T-helper 2 cell treated with Interferon-gamma antibody and Interleukin-4, amounts not matched to agents 5 μg/mL and 100 μg/mL, for 36 hours (primary cell): Measurements from ENCODE around the gene CAPN10.

Experiments used
- DNase-seq: peaks from one replicate; pipeline ENCODE4 v3.0.0; 2021; ENCODE audit warnings: low spot score
- H3K27ac Mint-ChIP-seq: one replicate; pipeline ENCODE4 v1.8.0; 2021; ENCODE audit warnings: mild to moderate bottlenecking, mixed read lengths
- H3K27me3 Mint-ChIP-seq: one replicate; pipeline ENCODE4 v1.8.0; 2021; ENCODE audit warnings: low read depth, mixed read lengths
- H3K36me3 Mint-ChIP-seq: one replicate; pipeline ENCODE4 v1.8.0; 2021; ENCODE audit warnings: low read depth, mixed read lengths
- H3K4me1 Mint-ChIP-seq: one replicate; pipeline ENCODE4 v1.8.0; 2021; ENCODE audit warnings: low read depth, mixed read lengths
- H3K4me3 Mint-ChIP-seq: one replicate; pipeline ENCODE4 v1.8.0; 2022; ENCODE audit warnings: mild to moderate bottlenecking, moderate library complexity, mixed read lengths
- H3K9me3 Mint-ChIP-seq: one replicate; pipeline ENCODE4 v1.8.0; 2021; ENCODE audit warnings: mixed read lengths

Gene CAPN10

GRCh38 chr2:240585101-240585500, 1.4 kb upstream of the CAPN10 start:
- no peak for DNase-seq
- no peaks in the 10 kb centered on the region for H3K9me3 Mint-ChIP-seq
- H3K27ac Mint-ChIP-seq: peak overlapping the region; percentile 12
- no peaks in the 10 kb centered on the region for H3K27me3 Mint-ChIP-seq
- peaks cover 31% of the 10 kb centered on the region for H3K36me3 Mint-ChIP-seq
- H3K4me3 Mint-ChIP-seq: peak overlapping the region; percentile 95
- peaks cover 42% of the 10 kb centered on the region for H3K4me1 Mint-ChIP-seq

- Mint-ChIP-seq H3K27ac (peak overlapping the region; percentile 87), H3K4me1 (peaks cover 37% of the 10 kb centered on the region), H3K4me3 (peak overlapping the region; percentile 95), H3K27me3 (no peaks in the 10 kb centered on the region), H3K36me3 (peaks cover 26% of the 10 kb centered on the region), H3K9me3 (no peaks in the 10 kb centered on the region)
- DNase-seq: no peak
Measured at GRCh38 chr2:240585681-240586197, 795 bp upstream of the CAPN10 start.

- Mint-ChIP-seq H3K4me1 (peaks cover 36% of the 10 kb centered on the region), H3K27ac (peak overlapping the region; percentile 89), H3K27me3 (no peaks in the 10 kb centered on the region), H3K36me3 (peaks cover 26% of the 10 kb centered on the region), H3K9me3 (no peaks in the 10 kb centered on the region), H3K4me3 (peak overlapping the region; percentile 90)
- peak; percentile 51 for DNase-seq
Measured at GRCh38 chr2:240586919-240587800, 626 bp downstream of the CAPN10 start.

GRCh38 chr2:240588006-240588655, 1.6 kb downstream of the CAPN10 start:
- peak overlapping the region; percentile 77 for H3K27ac Mint-ChIP-seq
- H3K9me3 Mint-ChIP-seq: no peaks in the 10 kb centered on the region
- H3K36me3 Mint-ChIP-seq: peaks cover 22% of the 10 kb centered on the region
- peak overlapping the region; percentile 90 for H3K4me3 Mint-ChIP-seq
- no peak for DNase-seq
- peaks cover 31% of the 10 kb centered on the region for H3K4me1 Mint-ChIP-seq
- no peaks in the 10 kb centered on the region for H3K27me3 Mint-ChIP-seq

- H3K4me1 Mint-ChIP-seq: peaks cover 28% of the 10 kb centered on the region
- no peaks in the 10 kb centered on the region for H3K9me3 Mint-ChIP-seq
- peak overlapping the region; percentile 90 for H3K4me3 Mint-ChIP-seq
- no peak for DNase-seq
- peaks cover 22% of the 10 kb centered on the region for H3K36me3 Mint-ChIP-seq
- no peak overlapping the region for H3K27ac Mint-ChIP-seq
- no peaks in the 10 kb centered on the region for H3K27me3 Mint-ChIP-seq
Measured at GRCh38 chr2:240588669-240589068, 2.1 kb downstream of the CAPN10 start.

GRCh38 chr2:240589375-240589774, 2.8 kb downstream of the CAPN10 start:
- peak overlapping the region; percentile 41 for H3K27ac Mint-ChIP-seq

GRCh38 chr2:240589850-240590525, 3.5 kb downstream of the CAPN10 start:
- Mint-ChIP-seq H3K4me1 (peaks cover 20% of the 10 kb centered on the region), H3K4me3 (no peak overlapping the region), H3K27me3 (no peaks in the 10 kb centered on the region), H3K27ac (no peak overlapping the region), H3K9me3 (no peaks in the 10 kb centered on the region), H3K36me3 (peaks cover 19% of the 10 kb centered on the region)
- no peak for DNase-seq

More at GRCh38 chr2:240589375-240589774, 2.8 kb downstream of the CAPN10 start:
- Mint-ChIP-seq H3K27me3 (no peaks in the 10 kb centered on the region), H3K9me3 (no peaks in the 10 kb centered on the region), H3K36me3 (peaks cover 22% of the 10 kb centered on the region), H3K4me1 (peaks cover 27% of the 10 kb centered on the region), H3K4me3 (no peak overlapping the region)
- no peak for DNase-seq

- no peak for DNase-seq
- Mint-ChIP-seq H3K4me3 (no peak overlapping the region), H3K4me1 (peaks cover 21% of the 10 kb centered on the region), H3K27me3 (no peaks in the 10 kb centered on the region), H3K27ac (no peak overlapping the region), H3K9me3 (no peaks in the 10 kb centered on the region), H3K36me3 (peaks cover 19% of the 10 kb centered on the region)
Measured at GRCh38 chr2:240590681-240591111, 4.2 kb downstream of the CAPN10 start.

GRCh38 chr2:240591226-240591625, 4.7 kb downstream of the CAPN10 start:
- Mint-ChIP-seq H3K27ac (no peak overlapping the region), H3K4me1 (peaks cover 21% of the 10 kb centered on the region), H3K4me3 (no peak overlapping the region), H3K36me3 (peaks cover 19% of the 10 kb centered on the region), H3K27me3 (no peaks in the 10 kb centered on the region), H3K9me3 (no peaks in the 10 kb centered on the region)
- DNase-seq: no peak

GRCh38 chr2:240591784-240592183, 5.2 kb downstream of the CAPN10 start:
- Mint-ChIP-seq H3K36me3 (peaks cover 19% of the 10 kb centered on the region), H3K4me3 (no peak overlapping the region), H3K9me3 (no peaks in the 10 kb centered on the region), H3K27ac (no peak overlapping the region), H3K27me3 (no peaks in the 10 kb centered on the region), H3K4me1 (peaks cover 21% of the 10 kb centered on the region)
- no peak for DNase-seq

- Mint-ChIP-seq H3K4me1 (peaks cover 13% of the 10 kb centered on the region), H3K36me3 (peaks cover 13% of the 10 kb centered on the region), H3K9me3 (no peaks in the 10 kb centered on the region), H3K27ac (no peak overlapping the region), H3K27me3 (no peaks in the 10 kb centered on the region), H3K4me3 (no peak overlapping the region)
- no peak for DNase-seq
Measured at GRCh38 chr2:240593026-240593702, 6.6 kb downstream of the CAPN10 start.

GRCh38 chr2:240593703-240594451, 7.3 kb downstream of the CAPN10 start:
- Mint-ChIP-seq H3K27ac (no peak overlapping the region), H3K27me3 (no peaks in the 10 kb centered on the region), H3K36me3 (peaks cover 10% of the 10 kb centered on the region), H3K9me3 (no peaks in the 10 kb centered on the region), H3K4me3 (no peak overlapping the region), H3K4me1 (peaks cover 6% of the 10 kb centered on the region)
- DNase-seq: no peak
